HG03571 (cell line): ENCODE data around the gene GPR45.
"Not testable (repeated sequence)": the region's sequence is repeated elsewhere in the genome, so short reads cannot be mapped to it uniquely, and the experiment has no call there.

Experiments used
- ATAC-seq: cut with Tn5 transposase; IDR thresholded peaks from one replicate; pipeline ENCODE4 v1.9.1; 2021; ENCODE audit not compliant: unreplicated experiment

GPR45 gene, protein sequence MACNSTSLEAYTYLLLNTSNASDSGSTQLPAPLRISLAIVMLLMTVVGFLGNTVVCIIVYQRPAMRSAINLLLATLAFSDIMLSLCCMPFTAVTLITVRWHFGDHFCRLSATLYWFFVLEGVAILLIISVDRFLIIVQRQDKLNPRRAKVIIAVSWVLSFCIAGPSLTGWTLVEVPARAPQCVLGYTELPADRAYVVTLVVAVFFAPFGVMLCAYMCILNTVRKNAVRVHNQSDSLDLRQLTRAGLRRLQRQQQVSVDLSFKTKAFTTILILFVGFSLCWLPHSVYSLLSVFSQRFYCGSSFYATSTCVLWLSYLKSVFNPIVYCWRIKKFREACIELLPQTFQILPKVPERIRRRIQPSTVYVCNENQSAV

DNA sequence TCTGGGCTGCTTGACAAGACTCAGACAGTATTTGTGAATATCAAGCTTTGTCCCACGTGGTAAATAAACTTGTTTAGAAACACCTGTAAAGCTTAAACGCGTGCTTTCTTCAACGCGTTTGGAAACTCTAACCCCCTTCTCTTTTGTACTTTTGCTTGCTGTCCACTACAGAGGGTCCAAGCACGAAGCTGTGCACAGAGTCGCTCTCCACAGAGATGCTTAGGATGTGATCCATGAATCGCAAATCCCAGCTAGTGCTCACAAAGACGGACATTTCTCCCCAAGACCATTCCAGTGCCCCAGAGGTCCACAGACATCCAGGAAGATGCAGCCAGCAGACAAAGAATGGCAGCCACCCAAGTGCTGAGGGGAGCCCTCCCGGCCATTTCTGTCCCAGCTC, at the start of gene GPR45:
Gene GPR45, plus strand, starts transcription at position 301 of the 400 bp plus-strand sequence. CDS start 116 bp downstream, outside the sequence.
- no peak for ATAC-seq

DNA sequence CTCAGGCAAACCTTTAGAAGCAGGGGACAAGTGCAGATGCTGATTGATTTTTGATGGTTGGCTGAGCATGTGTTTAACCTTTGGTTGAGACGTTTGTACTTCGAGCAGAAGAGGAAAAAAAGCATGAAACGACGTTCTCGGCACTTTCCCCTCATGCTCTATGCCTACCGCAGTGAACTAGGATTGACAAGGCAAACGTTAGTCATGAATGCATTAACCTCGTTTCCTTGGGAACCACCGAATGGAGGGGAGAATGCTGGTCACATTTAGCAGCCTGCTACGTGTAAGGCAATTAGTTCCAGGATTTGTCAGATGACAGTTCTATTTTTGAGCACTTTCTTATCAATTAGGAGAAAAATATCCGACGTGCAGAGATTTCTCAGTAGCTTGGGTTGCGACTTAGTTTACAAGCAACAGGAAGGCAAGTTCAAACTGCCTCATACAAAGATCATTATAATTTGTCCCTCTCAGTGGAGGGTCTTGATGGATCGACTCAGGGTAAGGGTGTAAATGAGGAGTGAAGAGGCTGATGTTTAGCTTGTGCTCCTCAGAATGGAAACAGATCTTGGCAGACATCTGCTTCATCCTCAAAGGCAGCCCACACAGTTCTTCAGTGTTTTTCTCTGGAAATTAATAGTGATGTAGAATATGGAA, 47.4 kb upstream of the GPR45 start:
- ATAC-seq: no peak

DNA sequence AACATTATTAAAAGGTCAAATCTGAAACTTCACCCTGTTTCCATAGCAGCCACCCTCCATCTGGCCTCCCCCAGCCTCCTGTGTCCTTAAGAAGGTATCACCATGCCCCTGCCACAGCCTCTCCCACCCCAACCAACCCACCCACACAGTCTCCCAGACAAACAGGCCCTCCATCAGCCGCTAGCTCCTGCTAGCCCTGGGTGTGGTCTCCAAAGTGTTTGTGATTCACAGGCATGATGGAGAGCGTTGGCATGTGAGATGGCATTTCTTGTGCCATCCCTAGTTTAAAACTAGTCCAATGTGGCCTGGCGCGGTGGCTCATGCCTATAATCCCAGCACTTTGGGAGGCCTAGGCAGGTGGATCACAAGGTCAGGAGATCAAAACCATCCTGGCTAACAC, 44.9 kb upstream of the GPR45 start:
- no peak for ATAC-seq

DNA sequence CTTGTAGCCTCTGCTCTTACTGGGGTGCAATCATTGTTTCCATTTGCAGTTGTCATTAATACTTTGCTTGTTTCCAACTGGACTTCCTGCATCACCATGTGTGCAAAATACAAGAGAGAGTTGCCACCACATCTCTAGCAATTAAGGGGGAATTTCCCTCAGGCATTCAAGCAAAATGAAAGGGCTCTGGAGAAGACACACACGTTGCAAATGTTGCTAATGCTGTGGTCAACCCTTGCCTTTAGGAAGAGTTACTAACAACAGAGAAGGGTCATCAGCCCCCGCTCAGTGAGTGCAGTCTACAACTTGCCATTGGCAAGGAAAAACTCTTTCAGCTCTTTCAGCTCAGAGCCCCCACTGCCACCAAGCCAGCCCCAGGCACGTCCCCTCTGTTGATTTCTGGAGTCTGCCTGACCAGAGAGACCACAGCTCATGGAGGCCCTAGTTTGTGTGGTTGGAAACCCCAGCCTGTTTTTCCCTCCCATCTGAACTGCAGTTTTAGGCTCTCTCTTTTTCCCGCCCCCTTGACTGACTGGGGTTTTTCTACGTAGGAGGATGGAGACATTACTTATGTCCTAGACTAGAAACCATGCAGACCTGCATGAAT, 25.9 kb upstream of the GPR45 start:
- no peak for ATAC-seq

DNA sequence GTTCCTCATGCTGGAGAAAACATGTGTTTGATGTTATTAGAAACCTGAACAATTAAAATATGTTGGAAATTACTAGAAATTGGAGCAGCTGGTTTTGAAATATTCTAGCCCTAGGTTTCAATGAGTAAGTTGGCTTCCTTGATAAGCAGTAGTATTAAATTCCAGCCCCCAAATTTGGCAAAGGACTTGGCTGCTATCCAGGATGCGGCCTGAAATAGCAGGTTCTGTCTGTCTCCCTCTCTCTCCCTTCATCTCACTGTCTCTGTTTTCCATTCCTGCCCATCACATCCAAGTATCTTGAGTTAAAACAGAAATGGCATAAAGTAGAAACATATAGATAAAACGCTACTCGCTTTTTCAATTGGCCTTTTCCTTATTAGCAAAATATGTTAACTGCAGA, 20.9 kb upstream of the GPR45 start:
- ATAC-seq: no peak

DNA sequence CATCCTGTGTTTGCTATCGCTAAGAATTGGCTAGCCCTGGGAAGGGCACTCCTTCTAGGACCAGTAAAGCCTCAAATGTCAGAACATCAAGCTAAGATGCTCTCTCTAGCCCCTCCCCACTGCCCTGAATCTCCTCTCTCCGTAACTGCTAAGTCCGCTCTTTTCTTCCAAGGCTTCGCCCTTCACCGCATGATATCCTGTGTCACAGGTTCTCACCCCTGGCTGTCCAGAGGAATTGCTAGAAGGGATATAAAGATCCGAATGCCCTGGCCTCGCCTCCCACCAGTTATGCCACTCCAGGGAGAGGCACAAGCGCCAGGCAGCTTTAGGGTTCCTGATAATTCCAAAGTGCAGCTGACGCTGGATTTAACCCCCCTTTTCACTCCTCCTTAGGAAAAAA, 17.1 kb upstream of the GPR45 start:
- no peak for ATAC-seq

DNA sequence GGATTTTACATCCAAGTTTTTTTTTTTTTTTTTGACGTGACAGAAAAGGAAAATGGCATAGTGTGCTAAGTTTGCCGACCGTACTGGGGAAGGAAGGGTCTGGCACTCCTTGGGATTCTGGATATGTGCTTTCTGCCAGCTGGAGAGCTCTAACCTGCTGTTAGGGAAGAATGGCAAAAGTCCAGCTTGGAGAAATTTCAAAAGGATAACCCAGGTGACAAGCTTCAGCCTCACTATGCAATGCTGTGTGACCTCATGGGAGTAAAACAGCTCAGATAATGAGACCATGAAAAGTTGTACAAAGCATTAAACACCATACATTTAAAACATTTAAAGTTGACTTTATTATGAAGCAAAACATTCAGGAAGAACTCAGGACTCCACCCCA, 10.3 kb upstream of the GPR45 start:
- ATAC-seq: no peak

DNA sequence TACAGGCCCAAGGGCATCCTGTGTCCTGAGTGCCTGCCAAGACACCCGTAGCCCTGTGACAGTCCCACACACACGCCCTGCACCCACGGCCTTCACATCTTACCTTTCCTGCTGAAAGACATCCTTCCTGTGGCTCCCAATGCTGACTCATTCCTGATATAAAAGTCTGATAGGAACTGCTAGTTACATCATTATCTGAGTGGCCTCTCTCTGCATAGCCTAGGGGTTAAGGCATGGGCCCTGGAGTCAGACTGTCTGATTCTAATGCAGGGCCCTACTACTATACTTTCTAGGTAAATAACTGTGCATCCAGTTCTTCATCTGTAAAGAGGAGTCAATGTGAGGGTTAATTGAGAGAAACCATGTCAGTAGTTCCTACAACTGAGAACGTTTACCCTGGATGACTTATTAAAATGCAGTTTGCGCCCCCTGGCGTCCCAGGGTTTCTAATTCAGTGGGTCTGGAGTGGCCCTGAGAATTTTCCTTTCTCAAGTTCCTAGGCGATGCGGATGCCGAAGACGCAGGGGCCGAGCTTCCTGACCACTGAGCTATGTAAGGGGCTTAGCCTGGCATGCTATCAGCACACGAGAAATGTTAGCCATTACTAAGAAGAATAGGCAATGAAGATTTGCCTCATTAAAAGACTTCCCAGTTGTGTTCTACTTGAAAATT, 6.0 kb upstream of the GPR45 start:
- ATAC-seq: no peak

DNA sequence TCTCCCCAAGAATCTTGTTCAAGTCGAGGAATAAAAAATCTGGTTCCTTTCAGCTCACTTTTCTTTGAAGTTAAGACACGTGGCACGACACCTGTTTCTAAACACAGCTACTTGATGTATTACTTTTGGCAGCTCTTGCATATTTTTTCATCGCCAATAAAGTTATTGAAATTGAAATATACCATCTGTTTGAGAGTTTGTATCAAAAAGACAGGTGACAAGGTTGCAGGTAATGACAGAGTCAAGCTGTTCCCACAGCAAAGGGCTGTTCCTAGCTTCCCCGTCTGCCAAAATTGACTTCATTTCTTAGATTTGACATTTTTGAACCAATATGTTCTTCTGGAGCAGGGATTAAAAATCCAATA, 5.5 kb upstream of the GPR45 start:
- ATAC-seq: no peak

DNA sequence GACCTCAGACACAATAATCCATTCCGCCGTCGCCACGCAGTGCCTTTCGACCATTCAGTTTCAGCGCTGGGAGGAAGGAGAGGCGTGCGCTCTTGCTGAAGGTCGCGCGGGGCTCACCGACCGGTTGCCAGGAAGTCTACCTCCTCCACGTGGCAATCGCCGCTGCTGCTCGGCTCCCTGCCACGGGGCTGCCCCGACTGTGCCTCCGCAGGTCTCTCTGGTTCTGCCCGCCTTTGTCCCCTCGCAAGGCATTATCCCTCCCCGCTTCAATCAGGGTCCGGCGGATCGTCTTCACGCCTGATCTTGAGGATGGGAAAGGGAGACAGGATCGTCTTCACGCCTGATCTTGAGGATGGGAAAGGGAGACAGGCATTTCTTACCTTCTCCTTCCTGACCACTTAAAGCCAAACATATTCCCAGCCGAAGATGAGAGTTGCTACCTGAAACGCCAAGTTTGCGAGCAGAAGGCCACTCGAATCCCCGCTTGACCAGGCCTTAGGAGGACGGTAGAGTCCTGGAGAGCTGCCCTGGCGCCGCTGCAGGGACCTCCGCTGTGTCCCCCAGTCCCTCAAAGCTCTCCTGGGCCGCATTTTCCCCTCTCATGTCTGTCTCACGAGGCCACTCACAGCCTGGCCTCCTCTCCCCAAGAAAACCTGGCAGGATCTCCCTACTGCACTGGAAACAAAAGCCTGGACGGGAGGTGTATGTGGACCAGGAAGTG, 4.3 kb upstream of the GPR45 start:
- ATAC-seq: no peak

DNA sequence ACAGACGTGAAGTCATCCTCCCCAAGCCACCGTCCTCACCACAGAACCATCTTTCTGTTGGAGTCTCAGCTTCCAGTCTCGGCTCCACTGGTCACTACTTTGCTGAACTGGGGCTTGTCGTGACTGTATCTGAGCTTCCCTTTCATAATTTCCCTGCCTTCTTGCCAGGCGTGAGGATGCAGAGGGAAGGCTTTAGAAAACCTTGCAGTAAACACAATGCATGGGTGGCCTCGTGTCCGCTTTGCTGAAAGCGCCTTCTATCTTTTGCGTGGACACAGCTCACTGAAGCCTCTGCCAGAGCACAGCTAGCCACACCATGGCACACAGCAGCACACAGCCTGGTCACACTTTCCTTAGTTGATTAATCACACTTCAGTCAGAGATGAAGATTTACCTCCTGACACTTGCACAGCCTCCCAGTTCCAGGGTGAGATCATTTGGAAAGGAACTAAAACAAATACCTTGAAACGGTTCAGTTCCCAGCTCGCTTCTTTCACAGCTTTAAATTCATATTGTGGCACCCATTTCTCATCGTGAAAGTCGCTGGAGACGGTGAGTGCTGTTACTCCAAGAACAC, 2.8 kb upstream of the GPR45 start:
- no peak for ATAC-seq

DNA sequence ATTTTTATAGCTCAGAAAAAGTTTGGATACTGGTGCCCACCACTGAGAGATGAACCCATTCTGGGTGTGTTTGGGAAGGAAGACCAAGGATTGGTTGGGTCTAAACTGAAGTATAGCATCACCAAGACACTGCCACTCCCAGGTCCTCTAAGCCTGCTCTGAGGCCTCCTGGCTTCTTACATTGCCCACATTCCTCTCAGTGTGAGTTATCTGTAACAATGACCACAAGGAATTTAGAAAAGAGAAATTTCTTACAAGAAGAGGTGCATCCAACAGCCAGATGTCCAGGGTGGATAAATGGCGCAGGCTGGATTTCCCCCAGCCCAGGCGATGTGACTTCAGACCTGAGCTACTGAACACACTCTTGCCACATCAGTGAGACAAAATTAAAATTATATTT, 1.6 kb upstream of the GPR45 start:
- ATAC-seq: no peak

DNA sequence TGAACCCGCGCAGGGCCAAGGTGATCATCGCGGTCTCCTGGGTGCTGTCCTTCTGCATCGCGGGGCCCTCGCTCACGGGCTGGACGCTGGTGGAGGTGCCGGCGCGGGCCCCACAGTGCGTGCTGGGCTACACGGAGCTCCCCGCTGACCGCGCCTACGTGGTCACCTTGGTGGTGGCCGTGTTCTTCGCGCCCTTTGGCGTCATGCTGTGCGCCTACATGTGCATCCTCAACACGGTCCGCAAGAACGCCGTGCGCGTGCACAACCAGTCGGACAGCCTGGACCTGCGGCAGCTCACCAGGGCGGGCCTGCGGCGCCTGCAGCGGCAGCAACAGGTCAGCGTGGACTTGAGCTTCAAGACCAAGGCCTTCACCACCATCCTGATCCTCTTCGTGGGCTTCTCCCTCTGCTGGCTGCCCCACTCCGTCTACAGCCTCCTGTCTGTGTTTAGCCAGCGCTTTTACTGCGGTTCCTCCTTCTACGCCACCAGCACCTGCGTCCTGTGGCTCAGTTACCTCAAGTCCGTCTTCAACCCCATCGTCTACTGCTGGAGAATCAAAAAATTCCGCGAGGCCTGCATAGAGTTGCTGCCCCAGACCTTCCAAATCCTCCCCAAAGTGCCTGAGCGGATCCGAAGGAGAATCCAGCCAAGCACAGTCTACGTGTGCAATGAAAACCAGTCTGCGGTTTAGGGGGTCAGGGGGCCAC, 897 bp downstream of the GPR45 start:
- ATAC-seq: no peak

DNA sequence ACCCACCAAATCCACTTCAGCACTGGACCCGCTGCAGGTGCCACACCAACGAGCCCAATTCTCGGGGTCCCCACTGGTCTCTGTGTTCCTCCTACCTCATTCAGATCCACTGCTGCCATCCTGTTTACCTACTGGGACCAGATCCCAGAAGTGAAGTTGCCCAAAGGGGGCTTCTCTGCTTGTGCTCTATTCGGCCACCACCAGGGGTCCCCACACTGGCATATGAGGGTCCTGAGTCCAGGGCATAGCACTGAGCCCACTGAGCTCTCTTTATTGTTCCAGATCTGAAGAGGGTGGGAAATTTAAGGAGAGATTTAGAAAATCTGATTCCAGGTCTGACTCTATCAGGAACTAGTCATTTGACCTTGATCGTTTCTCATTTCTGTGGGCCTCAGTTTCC, 2.4 kb downstream of the GPR45 start:
- ATAC-seq: no peak

DNA sequence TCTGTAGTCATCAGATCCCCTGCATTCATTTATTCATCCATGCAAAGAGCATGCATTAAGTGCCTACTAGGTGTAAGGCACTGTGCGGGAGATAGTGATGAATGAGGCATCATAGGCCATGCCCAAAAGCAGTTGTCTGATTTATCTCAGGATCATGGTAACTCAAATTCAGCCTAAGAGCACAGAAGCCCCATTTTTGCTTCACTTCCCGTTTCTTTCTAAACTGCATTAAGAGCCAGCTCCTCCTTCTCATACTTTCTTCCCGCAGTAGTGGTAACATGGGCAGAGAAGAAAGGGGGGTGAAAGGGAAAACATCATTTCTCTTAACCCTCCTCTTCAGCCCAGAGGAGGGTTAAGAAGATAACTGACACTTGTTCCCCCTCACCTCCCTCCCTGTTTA, 2.9 kb downstream of the GPR45 start:
- ATAC-seq: no peak

DNA sequence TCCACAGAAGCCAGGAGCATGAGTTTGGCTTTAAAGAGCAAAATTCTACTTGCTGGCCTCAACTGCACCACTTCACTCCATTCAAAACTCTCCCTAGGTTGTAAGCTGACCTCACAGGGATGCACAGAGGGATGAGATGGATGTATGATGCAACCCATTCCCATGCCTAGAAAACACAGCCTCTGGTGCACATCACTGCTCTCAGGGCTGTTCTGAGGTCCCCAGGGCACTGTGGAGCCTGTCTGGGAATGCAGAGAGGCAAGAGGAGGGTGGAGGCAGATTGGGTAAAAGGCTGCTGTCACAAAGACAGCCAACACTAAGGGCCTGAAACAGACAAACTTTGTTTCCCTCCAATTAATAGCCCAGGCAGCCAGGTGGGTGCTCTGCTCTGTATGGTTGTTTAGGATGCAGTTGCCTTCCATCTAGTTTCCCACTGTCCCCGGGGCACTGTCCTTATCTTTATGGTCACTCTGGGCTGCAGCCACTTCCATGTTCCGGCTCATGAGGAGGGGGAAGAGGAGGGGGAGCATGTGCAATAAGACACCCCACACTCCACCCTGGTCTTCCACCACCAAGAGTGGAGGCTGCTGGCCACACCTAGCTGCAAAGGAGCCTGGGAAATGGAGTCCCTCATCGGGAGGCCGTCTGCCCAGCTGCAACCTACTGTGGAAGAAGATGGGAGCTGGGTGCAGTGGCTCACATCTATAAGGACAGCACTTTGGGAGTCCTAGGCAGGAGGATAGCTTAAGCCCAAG, 7.0 kb downstream of the GPR45 start:
- no peak for ATAC-seq

DNA sequence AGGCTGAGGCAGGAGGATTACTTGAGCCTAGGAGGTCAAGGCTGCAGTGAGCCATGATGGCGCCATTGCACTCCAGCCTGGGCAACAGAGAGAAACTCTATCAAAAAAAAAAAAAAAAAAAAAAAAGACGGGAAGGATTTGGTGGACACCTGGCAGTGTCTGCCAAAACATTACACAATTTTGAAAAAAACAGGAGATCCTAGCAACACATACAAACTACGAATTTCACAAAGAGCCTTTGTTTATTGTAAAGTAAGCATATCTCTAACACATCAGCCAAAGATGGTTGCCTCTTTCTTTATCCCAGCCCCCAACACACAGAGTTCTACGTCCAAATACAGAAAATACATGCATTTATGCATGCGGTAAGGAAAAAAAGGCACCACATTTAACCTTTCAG, 7.6 kb downstream of the GPR45 start:
- ATAC-seq: no peak

DNA sequence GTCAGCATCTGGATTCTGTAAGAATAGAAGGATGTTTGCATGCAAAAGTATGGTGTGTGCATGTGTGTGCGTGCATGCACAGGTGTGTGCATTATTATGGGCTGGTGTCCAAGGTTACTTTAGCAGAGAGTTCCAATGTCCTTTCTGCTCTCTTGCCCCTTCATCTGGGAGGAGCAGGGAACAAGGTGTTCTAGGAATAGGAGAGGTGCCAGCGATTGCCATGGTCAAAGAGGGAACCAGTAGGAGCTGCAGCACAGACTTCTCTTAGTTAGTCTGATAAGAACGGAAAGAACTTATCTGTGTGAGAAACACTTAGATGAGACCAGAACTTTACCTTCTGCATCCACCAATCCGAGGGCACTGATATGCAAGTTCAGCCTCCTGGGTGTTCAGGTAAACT, 8.3 kb downstream of the GPR45 start:
- ATAC-seq: no peak

DNA sequence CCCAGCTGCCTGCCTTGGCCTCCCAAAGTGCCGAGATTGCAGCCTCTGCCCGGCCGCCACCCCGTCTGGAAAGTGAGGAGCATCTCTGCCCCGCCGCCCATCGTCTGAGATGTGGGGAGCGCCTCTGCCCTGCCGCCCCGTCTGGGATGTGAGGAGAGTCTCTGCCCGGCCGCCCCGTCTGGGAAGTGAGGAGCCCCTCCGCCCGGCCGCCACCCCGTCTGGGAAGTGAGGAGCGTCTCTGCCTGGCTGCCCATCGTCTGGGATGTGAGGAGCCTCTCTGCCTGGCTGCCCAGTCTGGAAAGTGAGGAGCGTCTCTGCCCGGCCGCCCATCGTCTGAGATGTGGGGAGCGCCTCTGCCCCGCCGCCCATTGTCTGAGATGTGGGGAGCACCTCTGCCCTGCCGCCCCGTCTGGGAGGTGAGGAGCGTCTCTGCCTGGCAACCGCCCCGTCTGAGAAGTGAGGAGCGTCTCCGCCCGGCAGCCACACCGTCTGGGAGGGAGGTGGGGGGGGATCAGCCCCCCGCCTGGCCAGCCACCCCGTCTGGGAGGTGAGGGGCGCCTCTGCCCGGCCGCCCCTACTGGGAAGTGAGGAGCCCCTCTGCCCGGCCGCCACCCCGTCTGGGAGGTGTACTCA, 9.6 kb downstream of the GPR45 start:
- not testable (repeated sequence) for ATAC-seq
